NOMO-1 (cell line): ENCODE results near the gene CCDC158.
"Not testable (repeated sequence)": the region's sequence is repeated elsewhere in the genome, so short reads cannot be mapped to it uniquely, and the experiment has no call there.

ENCODE experiments used
- DNase-seq, 2 experiments: peaks; one replicate each; lab custom pipeline; 2025; ENCODE audit not compliant: unreplicated experiment in 2 of 2; lab: John Stamatoyannopoulos, UW

CCDC158 gene

GRCh38 chr4:76374798-76375197 lies 46.1 kb downstream of the CCDC158 start:
- no peak for DNase-seq

- no peak for DNase-seq
Measured at GRCh38 chr4:76373919-76374552, 46.9 kb downstream of the CCDC158 start.

- no peak for DNase-seq
Measured at GRCh38 chr4:76366737-76367136, 54.2 kb downstream of the CCDC158 start.

GRCh38 chr4:76365636-76366035 lies 55.3 kb downstream of the CCDC158 start:
- DNase-seq = no peak

- DNase-seq = no peak
Measured at GRCh38 chr4:76364763-76365162, 56.2 kb downstream of the CCDC158 start.

GRCh38 chr4:76363556-76364290 lies 57.2 kb downstream of the CCDC158 start:
- DNase-seq = no peak

- DNase-seq = no peak
Measured at GRCh38 chr4:76361689-76362412, 59.1 kb downstream of the CCDC158 start.

GRCh38 chr4:76359881-76360466 lies 61.0 kb downstream of the CCDC158 start:
- not testable (repeated sequence) for DNase-seq

- no peak for DNase-seq
Measured at GRCh38 chr4:76357981-76358380, 63.0 kb downstream of the CCDC158 start.

- no peak for DNase-seq
Measured at GRCh38 chr4:76354517-76355473, 66.1 kb downstream of the CCDC158 start.

GRCh38 chr4:76342803-76343202 lies 78.1 kb downstream of the CCDC158 start:
- no peak for DNase-seq

- DNase-seq = no peak
Measured at GRCh38 chr4:76342191-76342590, 78.8 kb downstream of the CCDC158 start.

GRCh38 chr4:76341063-76341462 lies 79.9 kb downstream of the CCDC158 start:
- DNase-seq = peak; percentile 22 to 71

GRCh38 chr4:76339364-76339763 lies 81.6 kb downstream of the CCDC158 start:
- no peak for DNase-seq

- DNase-seq = no peak
Measured at GRCh38 chr4:76334885-76335284, 86.1 kb downstream of the CCDC158 start.

GRCh38 chr4:76326515-76326914 lies 94.4 kb downstream of the CCDC158 start:
- peak in 1 of 2 experiments; percentile 12 for DNase-seq

- DNase-seq = no peak
Measured at GRCh38 chr4:76325072-76325471, 95.9 kb downstream of the CCDC158 start.

- peak; percentile 23 to 47 for DNase-seq
Measured at GRCh38 chr4:76322236-76322635, 98.7 kb downstream of the CCDC158 start.

GRCh38 chr4:76316131-76316530 lies 104.8 kb downstream of the CCDC158 start:
- DNase-seq = no peak

- no peak for DNase-seq
Measured at GRCh38 chr4:76315267-76315918, 105.5 kb downstream of the CCDC158 start.
